Measurements from ENCODE around the gene REX1BD.

DNA sequence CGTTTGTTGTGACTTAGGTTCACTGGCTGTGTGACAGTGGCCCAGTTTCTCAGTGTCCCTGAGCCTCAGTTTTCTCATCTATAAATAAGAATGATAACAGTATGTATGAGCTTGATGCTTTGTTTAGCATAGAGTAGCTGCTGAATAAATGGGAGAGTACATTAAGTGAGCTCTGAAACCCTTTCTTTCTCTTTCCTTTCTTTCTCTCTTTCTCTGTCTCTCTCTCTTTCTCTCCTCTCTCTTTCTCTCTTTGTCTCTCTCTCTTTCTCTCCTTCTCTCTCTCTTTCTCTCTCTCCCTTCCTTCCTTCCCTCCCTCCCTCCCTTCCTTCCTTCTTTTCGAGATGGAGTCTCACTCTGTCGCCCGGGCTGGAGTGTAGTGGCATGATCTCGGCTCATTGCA, 28.9 kb upstream of the REX1BD start:
- TF ChIP-seq EZH2 (IDR thresholded peaks at IDR 0.05; ENCODE audit: insufficient read depth, poor library complexity, severe bottlenecking) (no peak), EZH2phosphoT487 (IDR thresholded peaks at IDR 0.05; ENCODE audit: insufficient read depth, low read depth) (no peak)

Measured in GM23248 (cell line).